Measurements from ENCODE around the gene IKZF3.

- TF ChIP-seq CTCF (IDR thresholded peaks at IDR 0.05): peak; percentile 73 to 100 (median 99)
- TF ChIP-seq POLR2A (IDR thresholded peaks at IDR 0.05): peak in 1 of 2 donors; percentile 82
Observed at GRCh38 chr17:39754161-39754957, 109.8 kb downstream of the IKZF3 start.

All from thyroid gland (tissue), 4 donors.